Tibial nerve (tissue), 4 donors: ENCODE data around the gene FOSL2.

Source experiments
- CTCF ChIP-seq, 5 experiments: fragments of 200-600 bp in 3 of 5; fragments of 450-650 bp in 2 of 5; sonication (generic) in 3 of 5; IDR thresholded peaks; one replicate each; pipeline ENCODE4 v1.5.1; 2016 to 2019; ENCODE audit warnings: antibody characterized with exemption in 5 of 5, mild to moderate bottlenecking in 3 of 5, moderate library complexity in 2 of 5
- EP300 ChIP-seq, 2 donors: sonication (generic); formaldehyde crosslinking; IDR thresholded peaks; one replicate each; pipeline ENCODE4 v1.6.1; 2017; ENCODE audit warnings: antibody characterized with exemption in 2 of 2, mild to moderate bottlenecking in 1 of 2
- POLR2A ChIP-seq, 2 donors: fragments of 450-650 bp; IDR thresholded peaks; one replicate each; pipeline ENCODE4 v1.6.1; 2017; ENCODE audit warnings: antibody characterized with exemption in 2 of 2, mild to moderate bottlenecking in 2 of 2, moderate library complexity in 2 of 2

- TF ChIP-seq POLR2A (IDR thresholded peaks at IDR 0.05) (no peak), EP300 (IDR thresholded peaks at IDR 0.05) (no peak), CTCF (IDR thresholded peaks at IDR 0.05) (no peak)
Observed at GRCh38 chr2:28462122-28462521, 69.5 kb downstream of the FOSL2 start.
